HCT116 (cell line): Measurements from ENCODE around the gene CA6.

Experiments
- CTCF ChIP-seq, 3 experiments: fragments of 200-600 bp in 1 of 3; sonication (generic) in 1 of 3; IDR thresholded peaks in 2 of 3; conservative IDR thresholded peaks in 1 of 3; 2 replicates each; pipeline ENCODE4 v1.5.1; 2012 to 2017; ENCODE audit warnings: low read depth in 2 of 3, low read length in 2 of 3, antibody characterized with exemption in 1 of 3, borderline replicate concordance in 1 of 3, control low read depth in 1 of 3, mild to moderate bottlenecking in 1 of 3, mixed read lengths in 1 of 3, mixed run types in 1 of 3, moderate library complexity in 1 of 3; ENCODE audit not compliant: insufficient read depth in 1 of 3
- EZH2phosphoT487 ChIP-seq: fragments of 200-600 bp; IDR thresholded peaks from 2 replicates; pipeline ENCODE4 v1.6.1; 2018; ENCODE audit warnings: antibody characterized with exemption, borderline replicate concordance
- RAD21 ChIP-seq: IDR thresholded peaks from 2 replicates; pipeline ENCODE4 v1.6.1; 2012; ENCODE audit warnings: low read depth, mild to moderate bottlenecking
- ZFX ChIP-seq: fragments of 450-650 bp; IDR thresholded peaks from 2 replicates; pipeline ENCODE4 v1.6.1; 2017

DNA sequence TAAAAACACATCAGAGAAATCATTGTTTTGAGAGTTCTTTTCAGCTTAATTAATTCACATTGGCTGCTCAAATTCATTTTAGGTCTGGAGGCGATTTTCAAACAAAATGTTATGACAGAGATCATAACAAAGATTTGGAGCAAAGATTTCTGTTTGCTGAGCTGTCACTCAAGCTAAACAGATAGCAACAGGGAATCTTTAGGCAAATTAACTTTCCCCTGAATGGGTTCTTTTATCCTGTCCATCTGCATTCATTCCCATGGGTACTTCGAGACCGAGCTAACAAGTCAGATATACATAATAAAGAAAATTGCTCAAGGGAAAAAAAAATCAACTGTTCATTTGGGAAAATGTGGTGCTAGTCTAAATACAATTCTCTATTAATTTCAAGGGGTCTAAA lies 30.2 kb upstream of the CA6 start:
- TF ChIP-seq ZFX: no peak
- TF ChIP-seq EZH2phosphoT487: no peak
- no peak for TF ChIP-seq RAD21
- no peak for TF ChIP-seq CTCF (IDR thresholded peaks at IDR 0.05 in 2 of 3, conservative IDR thresholded peaks at IDR 0.05 in 1 of 3; ENCODE audit: borderline replicate concordance in 1 of 3, insufficient read depth in 1 of 3, low read depth in 2 of 3, low read length in 2 of 3)
